HG02870 (cell line): Measurements from ENCODE around the gene KBTBD4.
A peak's percentile ranks its signal among the peaks of the same experiment; 100 is the strongest.
"Not testable (repeated sequence)": the region's sequence is repeated elsewhere in the genome, so short reads cannot be mapped to it uniquely, and the experiment has no call there.

Experiments used
- ATAC-seq: cut with Tn5 transposase; IDR thresholded peaks from one replicate; pipeline ENCODE4 v1.9.1; 2021; ENCODE audit warnings: mild to moderate bottlenecking, moderate library complexity; ENCODE audit not compliant: unreplicated experiment

Gene KBTBD4

GRCh38 chr11:47591764-47592163 is 13.0 kb upstream of the KBTBD4 start:
- ATAC-seq, result no peak

DNA sequence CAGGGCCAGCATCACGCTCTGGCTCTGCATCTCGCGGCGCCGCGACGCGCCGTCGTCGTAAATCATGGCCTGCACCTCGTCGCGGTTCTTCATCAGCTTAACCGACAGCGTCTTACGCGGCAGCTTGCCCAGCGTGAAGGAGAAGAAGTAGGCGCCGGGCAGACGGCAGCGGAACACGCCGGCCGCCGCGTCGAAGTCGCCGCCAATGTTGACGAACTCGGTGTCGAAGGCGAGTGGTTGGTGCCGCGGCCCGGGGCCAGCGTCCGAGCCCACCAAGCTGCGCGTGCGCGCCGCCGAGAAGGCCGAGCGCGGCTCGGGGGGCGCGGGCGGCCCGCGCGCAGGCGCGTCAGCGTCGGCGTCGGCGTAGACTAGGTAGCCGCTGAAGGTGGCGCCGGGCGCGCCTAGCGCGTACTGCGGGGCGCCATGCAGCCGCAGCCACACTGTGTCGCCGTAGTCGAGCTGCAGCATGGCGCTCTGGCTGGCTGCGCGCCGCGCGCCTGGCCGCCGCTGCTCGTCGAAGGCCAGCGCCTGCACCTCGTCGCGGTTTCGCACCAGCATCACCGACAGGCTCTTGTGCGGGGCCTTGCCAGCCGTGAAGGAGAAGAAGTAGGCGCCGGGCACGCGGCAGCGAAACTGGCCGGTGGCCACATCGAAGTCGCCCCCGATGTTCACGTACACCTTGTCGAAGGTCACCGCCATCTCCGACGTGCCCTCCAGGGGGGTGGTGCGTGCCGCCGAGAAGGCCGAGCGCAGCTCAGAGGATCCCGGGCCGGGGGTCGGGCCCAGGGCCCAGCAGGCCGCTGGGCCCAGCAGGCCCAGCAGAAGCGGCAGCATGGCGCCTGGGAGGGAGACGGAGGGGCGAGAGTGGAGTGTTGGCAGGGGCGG is 11.4 kb upstream of the KBTBD4 start:
- no peak for ATAC-seq

DNA sequence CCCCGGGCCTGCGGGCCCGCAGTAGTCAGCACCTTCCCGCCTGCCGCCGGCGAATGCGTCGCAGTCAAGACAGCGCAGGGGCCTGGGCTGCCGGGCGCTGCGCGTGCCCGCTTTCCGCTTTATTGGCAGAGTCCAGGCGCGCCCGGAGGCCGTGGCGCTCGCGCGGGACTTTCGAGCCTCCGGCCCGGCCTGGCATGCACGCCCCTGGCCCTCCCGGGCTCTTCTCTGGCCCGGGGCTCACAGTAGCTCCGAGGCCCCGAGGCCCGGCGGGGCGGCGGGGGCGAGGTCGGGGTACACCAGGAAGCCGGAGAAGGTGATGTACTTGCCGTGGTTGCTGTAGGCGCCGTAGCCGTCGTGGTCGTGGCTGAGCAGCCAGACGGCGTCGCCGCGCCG is 10.8 kb upstream of the KBTBD4 start:
- no peak for ATAC-seq

GRCh38 chr11:47589118-47589517 is 10.3 kb upstream of the KBTBD4 start:
- ATAC-seq, result no peak

- no peak for ATAC-seq
Observed at GRCh38 chr11:47587723-47588326, 9.1 kb upstream of the KBTBD4 start.

- no peak for ATAC-seq
Observed at GRCh38 chr11:47587039-47587716, 8.4 kb upstream of the KBTBD4 start.

- ATAC-seq, result no peak
Observed at GRCh38 chr11:47586098-47586855, 7.5 kb upstream of the KBTBD4 start, which contains the start of gene FAM180B. FAM180B (plus strand) TSS chr11:47586678; CDS start chr11:47586769, 91 bp downstream.

DNA sequence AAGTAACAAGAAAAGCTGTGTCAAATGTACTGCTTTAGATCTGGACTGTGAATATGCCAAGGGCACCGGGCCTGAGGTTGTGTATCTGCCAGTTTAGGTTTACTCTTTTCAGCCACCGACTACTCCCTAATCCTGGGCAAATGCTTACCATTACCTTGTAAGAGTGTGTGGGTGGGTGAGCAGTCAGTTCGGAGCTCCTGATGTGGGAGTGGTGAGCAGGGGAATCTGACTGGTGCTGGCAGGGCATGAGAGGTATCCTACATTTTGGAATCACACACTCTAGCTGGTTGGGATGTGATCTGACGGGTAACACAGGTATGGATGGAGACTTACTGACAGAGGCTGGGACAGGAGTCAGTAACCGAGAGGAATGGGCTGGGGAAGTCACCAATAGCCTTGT is 5.1 kb upstream of the KBTBD4 start:
- ATAC-seq, result no peak

GRCh38 chr11:47577460-47578041 is 1.2 kb downstream of the KBTBD4 start:
- no peak for ATAC-seq

DNA sequence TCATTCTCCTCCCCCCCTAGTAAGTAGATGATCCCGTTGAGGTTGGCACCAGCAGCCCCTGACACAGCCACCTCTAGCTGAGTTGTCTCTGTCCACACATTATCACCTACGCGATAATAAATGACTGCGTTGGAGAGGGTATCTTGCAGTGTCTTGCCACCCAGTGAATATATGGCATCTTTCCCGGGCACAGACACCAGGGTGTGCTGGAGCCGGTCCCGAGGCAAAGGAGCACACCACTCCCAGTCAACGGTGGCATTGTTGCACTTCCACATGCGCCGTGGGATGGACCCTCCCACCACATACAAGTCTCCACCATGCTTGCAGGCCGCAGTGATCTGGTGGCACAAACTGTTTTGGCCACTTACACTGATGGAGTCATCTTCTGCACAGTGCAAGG is 5.4 kb downstream of the KBTBD4 start:
- ATAC-seq, result no peak

DNA sequence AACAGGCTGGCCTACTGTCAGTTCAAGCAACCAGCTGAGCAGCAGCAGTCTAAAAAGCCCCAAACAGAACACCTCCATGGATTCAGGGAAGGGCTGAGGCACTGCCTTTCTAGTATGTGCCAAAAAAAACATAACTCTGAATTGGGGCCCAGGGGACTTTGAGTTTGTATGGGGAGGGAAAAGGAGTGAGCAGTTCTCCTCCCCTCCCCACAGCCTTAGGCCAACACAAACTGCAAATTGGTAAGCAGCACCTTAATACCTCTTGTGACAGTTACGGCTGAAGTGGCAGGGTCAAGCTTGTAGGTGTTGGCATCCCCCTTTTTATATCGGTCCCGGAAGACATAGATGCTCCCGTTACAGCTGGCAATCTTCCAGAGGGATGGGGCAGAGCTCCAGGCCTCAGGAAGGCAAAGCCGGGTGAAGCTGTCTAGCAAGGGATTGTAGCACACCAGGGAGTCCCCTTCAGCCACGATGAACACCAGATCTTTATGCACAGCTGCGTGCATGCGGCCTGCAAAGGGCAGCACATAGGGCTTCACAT is 6.0 kb downstream of the KBTBD4 start:
- no peak for ATAC-seq

GRCh38 chr11:47571895-47572294 is 6.9 kb downstream of the KBTBD4 start:
- no peak for ATAC-seq

- no peak for ATAC-seq
Observed at GRCh38 chr11:47571357-47571729, 7.4 kb downstream of the KBTBD4 start.

GRCh38 chr11:47570651-47571356 is 8.0 kb downstream of the KBTBD4 start:
- ATAC-seq, result no peak

DNA sequence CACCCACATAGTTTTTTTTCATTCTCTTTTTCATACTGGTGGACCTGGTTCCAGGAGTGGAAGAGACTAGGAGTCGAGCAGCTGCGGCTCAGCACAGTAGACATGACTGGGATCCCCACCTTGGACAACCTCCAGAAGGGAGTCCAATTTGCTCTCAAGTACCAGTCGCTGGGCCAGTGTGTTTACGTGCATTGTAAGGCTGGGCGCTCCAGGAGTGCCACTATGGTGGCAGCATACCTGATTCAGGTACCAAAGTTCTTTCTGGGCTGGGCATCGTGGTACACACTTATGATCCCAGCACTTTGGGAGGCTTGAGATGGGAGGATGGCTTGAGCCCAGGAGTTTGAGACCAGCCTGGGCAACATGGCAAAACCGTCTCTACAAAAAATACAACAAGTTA is 9.1 kb downstream of the KBTBD4 start:
- ATAC-seq, result no peak

- ATAC-seq, result no peak
Observed at GRCh38 chr11:47566149-47566698, 12.5 kb downstream of the KBTBD4 start.

DNA sequence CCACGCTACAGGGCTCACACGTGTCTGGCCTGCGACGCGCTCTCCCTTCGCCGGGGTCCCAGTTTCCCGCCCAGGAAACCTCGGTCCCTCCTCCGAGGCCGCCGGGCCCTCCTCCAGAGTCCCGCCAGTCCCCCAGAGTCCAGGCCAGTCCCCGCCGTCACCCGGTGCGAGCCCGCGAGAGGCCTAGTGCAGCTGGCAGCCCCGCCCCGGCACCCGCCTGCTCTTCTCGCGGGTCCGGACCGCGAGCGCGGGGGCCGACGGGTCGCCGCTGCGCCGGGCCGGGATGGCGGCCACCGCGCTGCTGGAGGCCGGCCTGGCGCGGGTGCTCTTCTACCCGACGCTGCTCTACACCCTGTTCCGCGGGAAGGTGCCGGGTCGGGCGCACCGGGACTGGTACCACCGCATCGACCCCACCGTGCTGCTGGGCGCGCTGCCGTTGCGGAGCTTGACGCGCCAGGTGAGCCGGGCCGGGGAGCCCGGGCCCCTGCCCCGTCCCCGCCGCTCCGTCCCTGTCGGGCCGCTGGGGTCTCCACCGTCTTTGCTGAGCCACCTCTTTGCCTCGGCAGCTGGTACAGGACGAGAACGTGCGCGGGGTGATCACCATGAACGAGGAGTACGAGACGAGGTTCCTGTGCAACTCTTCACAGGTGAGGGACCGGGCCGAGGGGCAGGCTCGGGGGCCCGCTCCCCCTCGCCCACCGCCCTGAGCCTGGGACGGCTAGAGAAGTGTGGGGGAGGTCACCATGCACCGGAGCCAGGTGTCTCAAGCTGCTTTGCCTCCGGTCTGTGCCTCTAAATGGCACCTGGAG is 13.2 kb downstream of the KBTBD4 start, which contains the start of gene PTPMT1:
PTPMT1 (plus strand) TSS at position 260 of the 809 bp plus-strand sequence; CDS start at position 284, 24 bp downstream.
- peak; percentile 79 for ATAC-seq

DNA sequence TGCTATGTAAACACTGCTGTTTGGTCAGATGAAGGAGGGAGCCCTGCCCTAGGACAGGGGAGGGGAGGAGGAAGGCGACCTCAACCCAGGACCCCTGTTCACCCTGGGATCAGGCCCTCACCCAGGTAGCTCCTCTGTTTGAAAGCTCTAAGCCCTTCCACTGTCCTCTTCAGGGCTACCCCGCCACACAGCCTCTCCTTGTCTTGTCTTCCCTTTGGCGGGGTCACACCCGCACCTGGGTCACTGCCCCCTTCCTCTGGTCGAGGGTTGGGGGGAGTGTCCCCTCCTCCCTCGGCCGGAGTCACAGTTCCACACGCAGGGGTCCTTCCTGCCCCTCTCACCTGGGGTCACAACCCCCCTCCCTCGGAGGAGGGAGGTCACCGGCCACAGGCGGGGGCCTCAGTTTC is 13.8 kb downstream of the KBTBD4 start:
- no peak for ATAC-seq

DNA sequence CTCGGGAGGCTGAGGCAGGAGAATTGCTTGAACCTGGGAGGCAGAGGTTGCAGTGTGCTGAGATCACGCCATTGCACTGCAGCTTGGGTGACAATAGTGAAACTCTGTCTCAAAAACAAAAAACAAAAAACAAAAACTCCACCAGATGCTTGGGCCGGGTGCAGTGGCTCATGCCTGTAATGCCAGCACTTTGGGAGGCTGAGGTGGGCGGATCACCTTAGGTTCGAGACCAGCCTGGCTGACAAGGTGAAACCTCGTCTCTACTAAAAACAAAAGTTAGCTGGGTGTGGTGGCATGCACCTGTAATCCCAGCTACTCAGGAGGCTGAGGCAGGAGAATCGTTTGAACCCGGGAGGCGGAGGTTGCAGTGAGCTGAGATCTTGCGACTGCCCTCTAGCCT is 14.4 kb downstream of the KBTBD4 start:
- ATAC-seq, result not testable (repeated sequence)
